Body of pancreas (tissue), 4 donors: ENCODE measurements around the gene DGKI.

Experiments
- CTCF ChIP-seq, 7 experiments: fragments of 450-650 bp in 4 of 7; fragments of 200-600 bp in 3 of 7; sonication (generic) in 3 of 7; IDR thresholded peaks; one replicate each; pipeline ENCODE4 v1.5.1; 2016 to 2019; ENCODE audit warnings: antibody characterized with exemption in 7 of 7
- POLR2A ChIP-seq, 3 donors: fragments of 450-650 bp; IDR thresholded peaks; one replicate each; pipeline ENCODE4 v1.6.1; 2016; ENCODE audit warnings: antibody characterized with exemption in 3 of 3, mild to moderate bottlenecking in 2 of 3

- TF ChIP-seq CTCF (IDR thresholded peaks at IDR 0.05): no peak
- no peak for TF ChIP-seq POLR2A (IDR thresholded peaks at IDR 0.05)
Measured at GRCh38 chr7:137547485-137547884, 299.3 kb downstream of the DGKI start.
